SIG-M5 (cell line): ENCODE measurements around the gene TMEM97.

Source experiments
- DNase-seq: peaks from one replicate; lab custom pipeline; 2025; lab: John Stamatoyannopoulos, UW

Gene TMEM97

GRCh38 chr17:28365487-28365886 lies 46.5 kb downstream of the TMEM97 start:
- no peak for DNase-seq

- no peak for DNase-seq
Measured at GRCh38 chr17:28366605-28367004, 47.6 kb downstream of the TMEM97 start.

- DNase-seq, result no peak
Measured at GRCh38 chr17:28367641-28368305, 48.8 kb downstream of the TMEM97 start.

- no peak for DNase-seq
Measured at GRCh38 chr17:28368306-28368831, 49.4 kb downstream of the TMEM97 start.

DNA sequence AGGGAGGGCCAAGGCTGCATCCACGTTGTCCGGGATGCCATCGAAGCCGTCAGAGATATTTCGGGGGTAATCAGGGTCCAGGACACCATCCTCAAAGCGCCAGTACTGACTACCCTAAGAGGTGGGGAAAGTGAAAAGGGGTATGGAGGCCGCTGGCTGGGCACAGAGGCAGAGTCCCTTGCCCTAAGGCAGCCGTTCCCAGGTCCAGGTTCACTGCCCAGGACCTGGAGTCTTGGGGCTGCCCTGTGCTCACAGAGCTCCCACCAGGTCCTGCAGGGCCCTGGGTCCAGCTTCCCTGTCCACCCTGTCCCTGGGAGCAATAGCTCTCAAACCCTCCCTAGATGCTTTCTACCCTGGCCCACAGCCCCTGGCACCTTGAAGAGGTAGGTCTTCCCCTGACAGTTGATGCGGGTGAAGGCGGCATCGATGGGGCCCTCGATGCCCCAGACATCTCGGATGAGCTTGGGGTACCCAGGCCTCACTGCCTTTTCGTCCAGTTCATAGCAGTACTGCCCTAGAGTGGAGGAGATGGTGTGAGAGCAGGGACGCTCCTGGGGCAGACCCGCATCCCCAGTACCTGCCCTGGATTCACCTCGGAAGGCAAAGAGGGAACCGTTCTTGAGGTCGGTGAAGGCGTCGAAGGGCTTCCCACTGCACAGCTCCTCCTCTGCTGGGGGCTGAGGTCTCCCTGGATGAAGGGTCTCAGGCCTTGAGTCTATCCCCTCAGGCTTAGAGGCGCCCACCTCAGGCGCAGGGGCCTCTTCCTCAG lies 50.1 kb downstream of the TMEM97 start:
- no peak for DNase-seq

GRCh38 chr17:28369684-28370034 lies 50.7 kb downstream of the TMEM97 start:
- DNase-seq, result no peak

DNA sequence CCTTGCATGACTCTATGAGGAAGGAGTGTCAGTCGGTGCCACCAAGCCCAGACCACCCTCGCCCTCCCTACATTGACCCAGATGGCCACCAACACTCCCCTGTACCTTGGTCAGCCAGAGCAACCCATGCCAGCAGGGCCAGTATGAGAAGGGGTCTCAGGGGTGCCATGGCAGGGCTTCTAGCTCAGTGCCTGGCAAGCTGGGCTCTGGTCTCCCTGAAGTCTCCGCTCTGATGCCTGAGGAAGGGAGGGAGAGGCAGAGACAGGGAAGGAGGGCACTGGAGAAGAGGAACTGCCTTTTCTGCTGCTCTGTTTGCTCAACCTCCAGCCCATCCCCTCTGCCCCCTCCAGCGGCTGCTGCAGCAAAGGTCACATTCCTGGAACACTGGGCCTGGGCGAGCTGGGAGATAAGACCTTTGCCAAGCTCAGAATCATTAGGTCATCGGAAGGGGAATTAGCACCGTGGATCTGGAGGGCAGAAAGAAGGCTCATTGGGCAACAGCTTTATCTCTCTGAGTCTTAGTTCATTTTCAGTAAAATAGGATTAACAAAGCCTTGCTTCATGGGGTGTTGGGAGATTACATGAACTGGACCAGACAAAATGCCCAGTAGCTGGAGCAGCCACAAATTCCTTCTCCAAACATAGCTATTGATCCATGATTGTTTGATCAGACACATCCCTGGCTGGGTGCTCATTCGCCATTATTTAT lies 51.2 kb downstream of the TMEM97 start, which contains the start of gene VTN:
VTN (minus strand) TSS at position 273 of the 709 bp plus-strand sequence; CDS start at position 169, 104 bp downstream.
- no peak for DNase-seq

- DNase-seq, result no peak
Measured at GRCh38 chr17:28370744-28371103, 51.7 kb downstream of the TMEM97 start.

GRCh38 chr17:28371245-28372202 lies 52.5 kb downstream of the TMEM97 start, which contains the start of gene SARM1:
Gene SARM1, plus strand, starts transcription at chr17:28371694. Its CDS starts 339 bp downstream, at chr17:28372033.
- DNase-seq, result no peak

DNA sequence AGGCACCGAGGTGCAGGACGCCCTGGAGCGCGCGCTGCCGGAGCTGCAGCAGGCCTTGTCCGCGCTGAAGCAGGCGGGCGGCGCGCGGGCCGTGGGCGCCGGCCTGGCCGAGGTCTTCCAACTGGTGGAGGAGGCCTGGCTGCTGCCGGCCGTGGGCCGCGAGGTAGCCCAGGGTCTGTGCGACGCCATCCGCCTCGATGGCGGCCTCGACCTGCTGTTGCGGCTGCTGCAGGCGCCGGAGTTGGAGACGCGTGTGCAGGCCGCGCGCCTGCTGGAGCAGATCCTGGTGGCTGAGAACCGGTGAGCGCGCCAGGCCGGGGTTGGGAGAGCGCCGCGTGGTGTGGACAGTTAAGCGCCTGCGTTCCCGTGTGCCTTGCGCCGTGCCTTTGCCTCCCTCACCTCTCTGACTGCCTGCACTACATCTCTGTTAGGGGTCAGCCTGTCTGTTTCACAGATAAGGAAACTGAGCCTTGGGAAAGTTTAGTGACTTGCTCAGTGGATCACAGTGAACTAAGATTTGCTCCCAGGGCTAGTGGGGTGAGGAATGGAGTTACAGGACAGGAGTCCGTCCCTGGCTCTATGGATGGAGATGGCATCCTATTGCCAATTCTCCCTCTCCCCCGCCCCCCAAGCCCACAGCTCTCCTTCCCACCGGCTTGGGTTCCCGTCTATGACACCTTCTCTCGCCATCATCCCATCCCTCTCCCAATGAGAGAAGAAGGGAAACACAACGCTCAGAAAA lies 53.4 kb downstream of the TMEM97 start:
- no peak for DNase-seq

GRCh38 chr17:28372945-28373274 lies 53.9 kb downstream of the TMEM97 start:
- DNase-seq, result no peak
